ENCODE results near the gene THAP3.
"Not testable (repeated sequence)": the region's sequence is repeated elsewhere in the genome, so short reads cannot be mapped to it uniquely, and the experiment has no call there.

The THAP3 gene

GRCh38 chr1:6591644-6592043 lies 33.0 kb upstream of the THAP3 start:
- DNase-seq = no peak

DNA sequence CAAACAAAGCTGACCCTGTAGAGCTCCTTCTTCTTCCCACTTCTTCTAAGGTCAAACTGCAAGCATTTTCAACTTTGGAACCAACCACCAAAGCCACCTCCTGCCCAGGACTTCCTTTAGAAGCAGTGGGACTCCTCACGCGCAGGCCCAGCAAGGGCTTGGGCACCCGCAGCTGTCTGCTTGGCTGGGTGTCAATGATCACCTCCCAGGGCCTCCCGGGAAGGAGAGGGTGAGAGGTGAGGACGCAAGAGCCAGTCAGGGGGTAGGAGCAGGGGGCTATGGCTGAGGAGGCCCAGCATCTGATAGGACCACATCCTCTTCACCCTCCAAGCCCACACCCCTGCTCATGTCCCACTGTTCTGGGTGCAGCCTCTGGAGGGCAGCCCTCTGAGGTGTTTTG lies 32.2 kb upstream of the THAP3 start:
- no peak for DNase-seq

DNA sequence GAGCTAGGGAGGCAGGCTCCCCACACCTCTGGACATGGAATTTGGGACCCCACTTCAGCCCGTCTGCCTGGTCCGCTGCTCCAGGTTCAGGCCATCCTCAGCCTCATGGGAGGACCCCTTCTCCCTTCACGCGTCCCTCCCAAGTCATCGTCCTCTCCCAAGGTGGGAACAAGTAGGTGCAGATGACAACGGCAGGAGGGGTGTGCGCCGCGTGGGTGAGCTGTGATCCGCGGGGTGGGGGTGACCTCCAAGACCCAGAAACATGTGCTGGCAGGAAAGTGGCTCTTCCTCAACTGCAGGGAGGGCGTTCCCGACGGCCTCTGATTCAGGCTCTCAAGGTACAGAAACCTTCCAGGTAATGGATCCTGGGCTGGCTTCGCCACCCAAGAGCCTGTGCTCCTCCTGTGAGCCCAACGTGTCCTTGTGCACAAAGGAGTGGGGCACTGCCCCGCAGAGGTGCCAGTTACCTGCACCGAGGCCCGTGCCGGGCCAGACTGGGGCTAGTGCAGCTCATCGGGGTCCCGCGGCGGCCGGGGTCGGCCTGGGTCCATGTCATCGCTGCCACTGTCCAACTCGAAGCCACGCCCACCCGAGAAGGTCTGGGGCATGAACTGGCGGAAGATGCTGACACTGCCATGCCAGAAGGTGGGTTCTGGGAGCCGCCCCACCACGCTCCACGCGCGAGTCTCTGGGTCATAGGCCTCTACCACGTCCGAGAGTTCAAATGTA lies 31.6 kb upstream of the THAP3 start:
- no peak for DNase-seq

DNA sequence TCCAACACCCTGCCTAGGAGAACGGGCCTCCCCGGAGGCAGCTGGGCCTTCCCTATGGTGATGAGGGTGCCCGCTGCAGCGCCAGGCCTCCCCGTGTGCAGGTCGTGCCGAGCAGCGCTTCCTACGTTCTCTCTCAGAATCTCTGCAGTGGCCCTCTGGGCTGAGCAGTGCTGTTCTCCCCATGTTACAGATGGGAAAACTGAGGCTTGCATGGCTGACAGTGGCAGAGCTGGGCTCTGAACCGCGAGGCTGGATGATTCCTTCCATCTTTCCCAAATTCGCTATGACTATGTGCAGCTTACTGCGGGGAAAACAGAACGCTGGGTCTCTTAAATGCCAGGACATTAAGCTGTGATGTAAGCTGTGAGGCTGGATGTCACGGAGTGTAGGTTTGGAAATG lies 30.9 kb upstream of the THAP3 start:
- DNase-seq = no peak

GRCh38 chr1:6594977-6595740 lies 29.5 kb upstream of the THAP3 start:
- no peak for DNase-seq

- DNase-seq = no peak
Measured at GRCh38 chr1:6596351-6596750, 28.3 kb upstream of the THAP3 start.

GRCh38 chr1:6596886-6597776 lies 27.5 kb upstream of the THAP3 start:
- DNase-seq = no peak

- no peak for DNase-seq
Measured at GRCh38 chr1:6597777-6598131, 26.9 kb upstream of the THAP3 start.

GRCh38 chr1:6599141-6599975 lies 25.3 kb upstream of the THAP3 start:
- no peak for DNase-seq

DNA sequence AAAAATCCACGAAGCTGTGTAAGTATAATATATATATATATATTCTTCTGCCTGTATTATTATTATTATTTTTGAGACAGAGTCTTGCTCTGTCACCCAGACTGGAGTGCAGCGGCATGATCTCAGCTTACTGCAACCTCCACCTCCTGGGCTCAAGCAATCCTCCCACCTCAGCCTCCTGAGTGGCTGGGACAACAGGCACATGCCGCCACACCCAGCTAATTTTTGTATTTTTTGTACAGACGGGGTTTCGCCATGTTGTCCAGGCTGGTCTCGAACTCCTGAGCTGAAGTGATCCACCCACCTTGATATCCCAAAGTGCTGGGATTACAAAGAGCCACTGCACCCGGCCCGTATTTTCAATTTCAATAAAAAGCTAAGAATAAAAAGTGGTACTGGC lies 24.7 kb upstream of the THAP3 start:
- not testable (repeated sequence) for DNase-seq

- DNase-seq = no peak
Measured at GRCh38 chr1:6600410-6601048, 24.1 kb upstream of the THAP3 start.

- no peak for DNase-seq
Measured at GRCh38 chr1:6601049-6601922, 23.4 kb upstream of the THAP3 start.

GRCh38 chr1:6601923-6602668 lies 22.6 kb upstream of the THAP3 start:
- no peak for DNase-seq

GRCh38 chr1:6602669-6603237 lies 21.9 kb upstream of the THAP3 start, which contains the start of gene KLHL21:
Gene KLHL21, minus strand, starts transcription at chr1:6602869. Its CDS starts 52 bp downstream, at chr1:6602817.
- peak; percentile 81 for DNase-seq

DNA sequence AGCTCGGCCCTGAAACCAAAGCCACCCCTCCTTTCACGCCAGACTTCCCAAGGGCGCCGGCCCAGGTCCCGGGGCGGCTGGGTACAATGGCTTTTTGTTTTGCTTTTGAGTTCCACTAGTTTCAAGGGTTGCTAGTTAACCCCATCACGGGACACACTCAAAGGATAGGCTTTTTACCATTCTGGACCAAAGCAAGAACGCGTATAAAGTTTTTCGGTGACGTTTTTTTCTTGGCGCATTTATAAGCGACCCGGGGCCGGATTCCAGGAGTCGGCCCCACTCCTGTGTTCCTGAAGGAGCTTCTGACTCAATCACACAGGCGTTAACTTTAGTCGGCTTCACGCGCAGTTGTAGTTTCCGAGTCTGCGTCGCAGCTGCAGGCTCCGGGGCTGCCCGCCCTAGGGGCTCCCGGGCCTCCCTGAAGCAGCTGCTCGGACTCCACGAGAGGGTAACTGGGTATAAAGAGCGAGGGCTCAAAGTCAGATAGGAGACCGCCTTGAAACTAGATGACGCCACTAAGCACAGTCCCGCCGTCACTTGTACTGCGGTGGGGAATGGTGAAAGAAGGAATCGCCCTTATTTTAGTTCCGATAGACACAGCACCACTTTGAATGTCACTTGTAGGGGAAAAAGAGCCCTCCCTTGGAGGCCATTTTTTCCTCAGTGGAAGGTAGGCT lies 21.3 kb upstream of the THAP3 start:
- DNase-seq = no peak

GRCh38 chr1:6603915-6604558 lies 20.6 kb upstream of the THAP3 start:
- DNase-seq = no peak

DNA sequence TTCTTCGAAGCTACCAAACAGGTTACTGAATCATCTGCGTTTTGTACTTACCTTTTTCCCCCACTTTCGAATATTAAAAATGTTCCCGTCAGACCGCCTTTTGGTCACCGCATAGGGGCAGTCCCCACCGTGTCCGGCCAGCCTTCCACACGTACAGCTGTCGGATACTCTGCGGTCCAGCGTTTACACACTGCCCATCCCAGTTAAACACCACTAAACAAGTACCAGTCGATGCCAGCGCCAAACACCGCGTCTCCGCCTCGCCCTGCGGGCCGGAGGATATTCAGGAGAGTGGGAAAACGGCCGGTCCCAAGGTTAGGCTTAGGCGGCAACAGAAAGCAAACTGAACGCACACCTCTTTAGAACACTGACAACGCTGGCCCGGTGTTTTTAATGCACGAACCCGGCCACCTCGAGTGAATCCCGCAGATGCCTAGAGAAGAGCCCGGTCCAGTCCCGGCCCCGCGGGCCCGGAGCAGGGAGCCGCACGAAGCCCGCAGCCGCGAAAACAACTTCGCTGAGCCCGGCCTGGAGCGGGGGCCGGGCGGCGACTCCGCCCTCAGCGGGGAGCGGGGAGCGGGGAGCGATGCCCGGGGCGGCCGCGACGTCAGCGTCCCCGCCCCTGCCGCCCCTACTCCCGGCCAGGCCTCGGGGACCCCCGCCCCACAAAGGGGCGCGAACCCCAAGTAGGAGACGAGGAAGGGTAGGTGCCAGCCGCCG lies 11.9 kb upstream of the THAP3 start:
- peak; percentile 79 for DNase-seq
